T-helper 1 cell (primary cell): ENCODE results near the gene MZB1.

Experiments
- DNase-seq, 5 donors: peaks; one replicate each; pipeline ENCODE4 v3.0.0-alpha.2; 2012 to 2020
- total RNA-seq, 4 donors: gene quantifications; one replicate each; lab custom pipeline; 2026; lab: John Stamatoyannopoulos, UW

The MZB1 gene, protein sequence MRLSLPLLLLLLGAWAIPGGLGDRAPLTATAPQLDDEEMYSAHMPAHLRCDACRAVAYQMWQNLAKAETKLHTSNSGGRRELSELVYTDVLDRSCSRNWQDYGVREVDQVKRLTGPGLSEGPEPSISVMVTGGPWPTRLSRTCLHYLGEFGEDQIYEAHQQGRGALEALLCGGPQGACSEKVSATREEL
- 0.77 to 1.5 (median 0.86) reads per million in 4 donors for total RNA-seq

DNA sequence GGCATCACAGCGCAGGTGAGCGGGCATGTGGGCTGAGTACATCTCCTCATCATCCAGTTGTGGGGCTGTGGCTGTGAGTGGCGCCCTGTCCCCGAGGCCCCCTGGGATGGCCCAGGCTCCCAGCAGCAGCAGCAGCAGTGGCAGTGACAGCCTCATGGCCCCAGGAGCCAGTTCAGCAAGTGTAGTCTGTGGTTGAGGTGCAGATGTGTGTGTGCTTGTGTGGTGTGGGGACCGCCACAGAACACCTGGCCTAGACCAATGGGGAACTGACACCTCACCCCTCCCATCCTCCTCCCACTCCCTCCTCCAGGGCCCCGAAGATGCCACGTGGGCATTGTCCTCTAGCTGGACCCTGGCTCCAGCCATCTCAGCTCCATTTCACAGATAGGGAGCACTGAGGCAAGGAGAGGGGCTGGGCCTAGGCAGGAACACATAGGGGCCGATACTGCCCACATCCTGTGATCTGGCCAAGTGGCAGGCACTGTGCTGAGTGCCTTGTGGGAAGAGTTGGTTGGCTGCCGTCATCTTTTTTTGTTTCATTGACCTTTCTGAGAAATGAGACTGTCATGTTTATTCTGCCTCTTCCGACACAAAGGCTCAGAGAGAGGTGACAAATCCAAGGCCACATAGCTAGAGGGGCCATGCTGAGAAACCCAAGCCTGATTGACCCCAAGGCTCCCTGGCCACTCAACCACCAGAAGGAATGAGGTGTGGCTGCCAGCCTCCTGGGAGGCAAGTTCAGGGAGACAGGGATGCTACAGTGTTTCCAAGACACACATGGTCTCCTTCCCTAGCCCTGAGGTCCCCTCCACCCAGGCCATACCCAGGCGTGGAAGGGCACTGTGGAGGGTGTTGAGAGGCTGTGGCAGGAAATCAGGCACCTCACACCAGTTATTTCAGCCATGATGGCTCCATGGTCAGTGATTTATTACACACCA lies at the start of gene MZB1:
MZB1 (minus strand) TSS at position 213 of the 938 bp plus-strand sequence; CDS start at position 156, 57 bp downstream.
- DNase-seq, result peak in 3 of 5 donors; percentile 22 to 91 (median 44)

DNA sequence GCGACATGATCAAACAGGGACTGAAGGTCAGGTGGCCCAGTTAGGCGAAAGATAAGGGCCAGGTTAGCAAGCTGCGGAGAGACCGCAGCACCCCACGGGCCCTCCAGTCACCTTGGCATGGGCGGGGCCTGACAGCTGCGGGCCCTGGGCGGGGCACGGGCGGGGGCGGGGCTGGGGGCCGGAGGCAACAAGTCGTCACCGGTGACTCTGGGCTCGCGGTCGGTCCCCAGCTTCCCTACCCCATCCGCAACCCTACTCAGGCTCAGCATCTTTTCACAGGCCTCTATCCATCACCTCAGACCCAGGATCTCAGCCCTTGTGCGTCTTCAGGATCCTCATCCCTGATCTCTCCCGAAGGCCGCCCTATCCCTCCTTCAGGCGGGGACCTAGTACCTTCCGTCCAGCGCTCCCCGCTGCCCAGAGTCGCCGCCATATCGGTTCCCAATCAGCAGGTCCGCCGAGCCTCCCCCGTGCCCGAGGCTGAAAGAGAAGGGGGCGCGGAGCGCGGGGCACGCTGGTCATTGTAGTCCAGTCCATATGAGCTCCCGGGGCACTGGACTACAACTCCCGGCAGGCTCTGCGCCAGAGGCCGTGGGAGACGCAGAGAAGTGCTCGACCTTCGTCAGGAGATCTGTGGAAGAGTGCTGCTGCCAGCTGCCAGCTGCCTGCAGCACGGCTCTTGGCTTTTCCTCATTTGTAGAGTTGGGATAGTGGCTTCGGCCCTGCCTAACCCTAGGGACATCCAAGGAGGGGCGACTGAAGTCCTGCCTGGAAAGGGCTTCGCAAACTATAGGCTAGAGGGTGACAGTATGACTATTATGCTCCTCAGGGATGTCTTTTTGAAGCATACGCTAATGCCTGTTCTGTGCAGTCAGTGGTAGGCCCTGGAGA lies 49.5 kb upstream of the MZB1 start, which contains the start of gene DNAJC18:
DNAJC18 (minus strand) TSS at position 513 of the 891 bp plus-strand sequence; CDS start at position 433, 80 bp downstream.
- DNase-seq, result peak; percentile 81 to 91 (median 85)

DNA sequence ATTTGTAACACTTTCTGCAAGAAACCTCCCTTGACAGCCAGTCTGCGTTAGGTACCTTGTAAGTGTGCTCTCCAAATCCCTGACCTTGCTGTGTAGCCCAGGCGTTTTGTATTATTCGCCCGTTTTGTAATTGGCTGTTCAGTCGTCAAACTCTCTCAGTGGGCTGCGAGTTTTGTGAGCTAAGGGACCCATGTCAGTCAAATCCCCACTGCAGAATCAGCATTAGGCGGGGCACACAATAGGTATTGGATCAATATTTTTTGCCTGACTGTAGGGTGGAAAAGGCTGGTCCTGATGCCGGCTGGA lies 48.9 kb upstream of the MZB1 start:
- DNase-seq, result no peak

DNA sequence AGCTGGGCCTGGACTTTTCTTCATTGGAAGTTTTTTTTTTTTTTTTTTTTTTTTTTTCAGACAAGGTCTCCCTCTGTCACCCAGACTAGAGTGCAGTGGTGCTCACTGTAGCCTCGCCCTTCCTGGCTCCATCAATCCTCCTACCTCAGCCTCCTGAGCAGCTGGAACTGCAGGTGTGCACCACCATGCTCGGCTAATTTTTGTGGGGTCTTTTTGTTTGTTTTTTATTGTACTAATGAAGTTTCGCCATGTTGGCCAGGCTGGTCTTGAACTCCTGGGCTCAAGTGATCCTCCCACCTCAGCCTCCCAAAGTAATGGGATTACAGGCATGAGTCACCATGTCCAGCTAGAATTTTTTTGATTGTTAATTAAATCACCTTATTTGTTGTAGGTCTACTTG lies 46.0 kb upstream of the MZB1 start:
- DNase-seq, result no peak

DNA sequence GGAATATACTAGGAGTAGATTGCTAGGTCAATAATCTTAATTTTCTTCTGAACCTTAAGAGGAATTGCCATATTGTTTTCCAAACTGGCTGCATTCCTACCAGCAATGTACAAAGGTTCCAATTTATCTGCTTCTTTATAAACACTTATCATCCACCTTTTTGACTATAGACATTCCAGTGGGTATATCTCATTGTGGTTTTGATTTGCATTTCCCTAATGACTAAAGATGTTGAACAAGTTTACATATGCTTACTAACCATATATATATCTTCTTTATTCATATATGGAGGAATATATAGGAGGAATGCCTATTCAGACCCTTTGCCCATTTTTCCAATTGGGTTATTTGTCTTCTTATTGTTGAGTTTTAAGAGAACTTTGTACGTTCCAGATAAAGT lies 42.0 kb upstream of the MZB1 start:
- DNase-seq, result no peak

DNA sequence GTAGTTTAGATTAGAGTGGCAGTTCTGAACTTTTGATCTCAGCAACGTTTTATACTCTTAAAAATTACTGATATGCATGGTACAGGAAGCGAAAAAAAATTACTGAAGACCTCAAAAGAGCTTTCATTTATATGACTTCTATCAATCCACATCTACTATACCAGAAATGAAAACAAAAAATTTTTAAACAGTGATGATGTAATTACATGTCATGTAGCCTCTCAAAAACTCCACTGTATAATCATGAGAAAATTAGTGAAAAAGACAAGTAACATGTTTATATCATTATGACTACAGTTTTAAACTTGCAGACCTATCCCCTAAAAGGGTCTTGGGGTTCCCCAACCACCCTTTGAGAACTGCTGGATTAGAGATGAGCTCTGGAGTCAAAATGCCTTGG lies 40.3 kb upstream of the MZB1 start:
- DNase-seq, result no peak

DNA sequence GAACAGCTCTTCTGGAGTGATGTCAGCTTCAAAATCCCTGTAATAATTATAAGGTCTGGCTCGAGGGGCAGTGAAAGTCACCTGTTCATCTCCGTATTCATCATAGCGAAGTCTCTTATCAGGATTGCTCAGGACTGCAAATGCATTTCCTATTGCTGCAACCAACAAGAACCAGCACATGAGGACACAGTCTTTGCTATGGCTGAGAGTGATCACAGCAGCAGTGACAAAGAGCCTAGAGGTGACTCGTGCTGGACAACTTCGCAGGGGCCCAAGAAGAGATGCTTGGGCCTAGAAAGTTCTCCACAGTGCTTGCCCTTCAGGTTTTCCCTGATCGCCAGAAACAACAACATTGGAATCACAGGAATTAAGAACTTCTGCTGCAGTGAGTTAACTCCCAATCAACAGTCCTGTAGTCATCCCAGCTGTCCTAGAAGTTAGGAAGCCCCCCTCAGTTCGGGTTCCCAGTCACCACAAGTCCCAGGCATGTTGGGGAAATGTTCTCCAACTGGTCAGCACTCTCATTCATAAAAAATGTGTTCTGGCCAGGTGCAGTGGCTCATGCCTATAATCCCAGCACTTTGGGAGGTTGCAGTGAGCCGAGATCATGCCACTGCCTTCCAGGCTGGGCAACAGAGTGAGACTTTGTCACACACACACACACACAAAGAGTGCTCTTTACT lies 36.6 kb upstream of the MZB1 start:
- DNase-seq, result no peak

DNA sequence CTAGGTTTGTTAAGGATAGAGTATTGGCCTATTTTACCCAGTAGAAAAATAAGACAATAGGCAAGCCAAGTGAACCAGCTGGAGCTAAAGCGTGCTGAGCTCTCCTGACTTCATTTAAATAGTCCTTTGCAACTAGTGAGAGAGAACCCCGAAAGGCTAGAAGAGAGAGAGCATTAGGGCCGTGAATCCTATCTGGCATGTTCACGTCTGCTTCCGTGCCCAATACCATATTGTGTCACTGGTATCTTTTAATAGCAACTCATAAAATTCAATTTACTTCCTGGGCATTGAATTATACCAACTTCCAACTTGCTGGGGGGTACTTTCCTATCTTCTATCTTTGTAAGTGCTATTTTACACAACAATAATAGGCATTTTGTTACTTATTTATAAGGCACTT lies 35.8 kb upstream of the MZB1 start:
- DNase-seq, result no peak

DNA sequence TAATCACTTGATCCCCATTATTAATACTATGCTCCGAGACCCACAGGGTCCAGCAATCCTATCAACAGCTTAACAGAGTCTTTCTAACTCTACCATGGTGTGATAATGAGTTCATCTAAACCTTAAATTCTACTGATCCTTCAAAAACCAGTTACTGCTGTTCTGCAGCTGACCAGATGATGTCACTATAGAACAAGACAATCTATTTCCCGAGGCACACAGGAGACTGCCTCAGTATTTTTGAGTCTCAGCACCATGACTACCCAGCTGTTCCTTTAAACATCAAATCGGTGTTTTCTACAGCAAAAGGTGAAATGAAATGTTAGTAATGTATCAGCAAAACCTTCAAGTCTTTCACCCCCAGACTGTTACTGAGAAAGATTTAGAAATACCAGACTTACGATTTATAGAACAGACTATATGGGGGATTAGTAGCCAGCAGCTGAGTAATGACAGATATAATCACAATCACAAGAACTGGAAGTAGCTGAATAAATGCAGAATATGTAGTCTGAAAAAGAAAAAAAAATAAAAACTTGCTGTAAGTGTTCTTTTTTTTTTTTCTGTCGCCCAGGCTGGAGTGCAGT lies 32.7 kb upstream of the MZB1 start:
- peak in 4 of 5 donors; percentile 23 to 83 (median 47) for DNase-seq

DNA sequence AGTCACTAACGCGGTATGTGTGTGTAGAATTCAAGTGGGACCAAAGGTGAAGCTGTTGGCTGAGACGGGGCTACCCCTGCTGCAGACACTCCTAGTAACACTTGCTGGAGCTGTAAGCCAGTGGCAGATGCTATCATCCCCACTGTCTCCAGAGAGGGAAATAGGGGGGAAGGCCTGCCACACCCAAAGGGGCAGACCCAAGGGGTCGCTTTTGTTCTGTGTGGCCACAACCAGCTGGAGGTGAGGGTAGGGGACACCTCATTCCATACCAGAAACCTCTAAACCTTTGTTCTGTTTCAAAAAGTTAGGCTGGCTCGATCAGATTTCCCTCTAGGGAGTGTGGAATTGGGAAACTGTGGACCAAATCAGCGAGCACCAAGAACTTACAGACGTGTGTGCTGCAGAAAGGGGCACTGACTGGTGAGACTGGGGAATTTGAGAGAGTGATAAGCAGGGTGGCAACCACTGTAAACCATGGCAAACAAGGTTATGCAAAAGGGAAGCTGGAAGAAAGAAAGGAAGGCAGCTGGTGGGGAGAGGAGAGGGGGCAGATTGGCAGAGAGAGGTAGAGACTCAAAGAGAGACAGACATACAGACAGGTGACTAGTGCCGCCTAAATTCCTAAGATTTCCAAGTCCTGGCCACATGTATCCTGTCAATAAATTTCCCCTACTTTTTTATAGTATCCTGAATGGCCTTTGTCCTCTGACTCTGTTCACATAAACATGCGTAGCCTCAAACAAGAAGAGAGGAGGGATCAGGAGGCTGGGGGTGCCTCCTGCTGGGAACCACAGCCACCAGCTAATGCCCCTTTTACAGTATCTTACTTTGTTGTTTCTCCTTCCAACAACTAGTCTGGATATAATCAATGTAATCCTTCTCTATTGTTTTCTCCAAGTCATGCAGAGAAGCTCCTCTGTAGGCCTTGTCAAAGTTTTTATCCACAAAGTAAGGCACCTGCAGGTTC lies 29.8 kb upstream of the MZB1 start:
- DNase-seq, result no peak

DNA sequence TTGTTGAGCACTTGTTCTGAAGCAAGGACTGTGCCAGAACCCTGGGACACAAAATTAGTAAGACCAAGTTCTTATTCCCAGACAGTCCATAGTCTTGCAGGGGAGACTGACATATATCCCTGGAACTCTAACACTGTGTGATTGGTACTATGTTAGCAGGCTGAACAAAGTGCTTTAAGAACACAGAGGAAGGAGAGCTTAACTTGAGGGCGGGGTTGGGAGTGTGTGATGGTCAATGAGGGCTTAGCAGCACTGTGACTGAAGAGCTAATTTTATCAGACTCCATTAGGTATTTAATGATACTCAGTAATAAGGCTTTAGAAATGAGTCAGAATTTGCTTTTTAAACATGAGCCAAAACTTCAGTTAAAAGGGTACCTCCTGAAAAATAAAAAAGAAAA lies 29.1 kb upstream of the MZB1 start:
- DNase-seq, result no peak

DNA sequence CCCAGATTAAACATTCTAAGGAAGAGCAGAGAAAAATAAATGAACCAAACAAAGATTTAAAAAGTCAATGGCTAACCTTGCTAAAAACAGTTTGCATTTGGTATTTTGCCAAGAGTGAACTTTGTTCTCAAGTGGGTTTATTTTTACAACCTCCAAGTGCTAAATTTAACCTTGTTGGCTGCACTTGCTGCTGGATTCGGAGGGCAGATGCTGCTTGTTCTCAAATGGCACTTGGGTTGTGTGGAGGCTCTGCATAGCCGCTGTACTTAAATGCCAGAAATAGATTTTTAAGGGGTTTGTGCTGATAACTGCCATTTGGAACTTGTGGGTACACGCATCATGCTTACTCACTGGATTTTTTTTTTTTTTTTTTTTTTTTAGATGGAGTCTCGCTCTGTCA lies 27.5 kb upstream of the MZB1 start:
- no peak for DNase-seq

DNA sequence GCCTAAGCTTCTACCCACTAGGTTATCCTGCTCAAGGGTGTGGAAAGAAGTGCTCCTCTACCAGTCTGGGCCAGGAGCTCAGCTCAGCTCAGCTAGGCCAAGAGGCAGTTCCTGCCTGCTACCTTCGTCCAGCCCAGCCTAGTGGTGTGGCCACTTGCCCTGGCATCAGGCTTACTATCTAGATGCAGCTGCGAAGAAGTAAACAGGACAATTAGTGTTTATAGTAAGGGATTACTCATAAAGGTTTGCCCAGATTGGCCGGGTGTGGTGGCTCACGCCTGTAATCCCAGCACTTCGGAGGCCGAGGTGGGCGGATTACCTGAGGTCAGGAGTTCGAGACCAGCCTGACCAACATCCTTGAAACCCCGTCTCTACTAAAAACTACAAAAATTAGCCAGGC lies 26.9 kb upstream of the MZB1 start:
- DNase-seq, result no peak

DNA sequence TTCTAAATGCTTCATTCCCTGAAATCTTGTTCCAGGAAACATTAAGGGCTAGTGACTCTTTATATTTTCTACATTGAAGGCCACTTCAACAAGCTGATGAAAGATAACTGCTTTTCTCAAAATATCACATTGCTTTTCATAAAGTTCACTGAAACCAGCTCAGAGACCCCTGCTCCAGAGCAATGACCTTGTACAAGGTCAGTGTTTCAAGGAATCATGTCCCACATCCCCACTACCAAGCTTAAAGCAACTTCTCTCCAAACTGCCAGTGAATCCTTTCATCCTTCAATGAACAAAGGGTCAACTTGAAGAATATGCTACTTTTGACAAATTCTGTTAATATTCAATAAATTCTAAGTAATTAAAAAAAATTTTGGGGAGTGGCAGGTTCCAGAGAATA lies 26.2 kb upstream of the MZB1 start:
- no peak for DNase-seq

DNA sequence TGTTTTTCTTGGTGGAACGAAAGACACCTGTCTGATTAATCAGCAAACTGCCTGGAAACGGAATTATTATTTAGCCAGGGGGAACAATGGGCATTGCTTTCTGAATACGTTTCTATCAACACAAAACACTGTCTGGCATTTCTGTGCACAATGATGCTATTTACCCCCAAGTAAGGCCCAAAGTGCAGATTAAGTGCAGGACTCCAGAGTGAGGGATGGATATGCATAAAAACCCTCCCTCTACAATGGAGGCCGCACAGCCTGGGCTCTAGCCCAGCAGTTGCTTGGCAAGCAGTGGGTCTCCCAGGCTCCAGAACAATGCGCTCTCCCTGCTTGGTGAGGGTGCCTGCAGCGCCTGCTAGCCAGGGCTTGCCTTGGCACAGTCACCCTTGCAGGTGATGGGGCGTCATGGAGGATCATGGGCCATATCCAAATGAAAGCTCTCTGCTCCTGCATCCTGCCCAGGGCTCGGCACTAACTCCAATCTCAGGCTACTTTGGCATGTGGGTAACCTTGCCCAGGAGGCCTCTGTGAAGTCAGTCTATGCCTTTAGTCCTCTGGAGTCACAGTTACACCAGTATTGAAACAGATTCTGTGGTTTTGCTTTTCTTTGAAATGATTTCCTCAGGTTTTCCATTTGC lies 25.6 kb upstream of the MZB1 start:
- peak in 1 of 5 donors; percentile 88 for DNase-seq

DNA sequence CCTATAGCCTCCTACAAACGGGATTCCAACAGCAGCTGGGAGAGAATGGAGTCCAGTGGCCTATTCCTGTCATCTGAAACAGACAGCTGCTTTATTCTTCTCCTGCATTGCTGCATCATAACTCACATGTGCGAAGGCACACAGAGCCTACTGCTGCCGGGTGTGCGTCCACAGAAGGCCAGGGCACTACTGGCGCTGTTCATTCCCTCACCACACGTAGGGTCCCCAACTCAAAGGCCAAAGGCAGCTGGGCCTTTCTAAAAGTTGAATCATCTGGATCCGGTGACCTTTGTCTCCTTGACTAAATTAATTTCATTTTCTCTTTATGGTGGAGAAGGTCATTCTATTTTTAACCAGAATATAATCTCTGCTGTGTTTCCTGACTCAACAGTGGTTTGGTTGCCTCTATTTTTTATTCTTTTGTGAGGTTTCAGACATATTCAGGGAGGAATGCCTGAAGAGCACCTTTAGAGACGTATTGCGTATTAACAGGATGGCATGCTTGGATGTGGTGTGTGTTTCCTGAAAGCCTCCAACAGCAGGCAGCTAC lies 24.9 kb upstream of the MZB1 start:
- no peak for DNase-seq

DNA sequence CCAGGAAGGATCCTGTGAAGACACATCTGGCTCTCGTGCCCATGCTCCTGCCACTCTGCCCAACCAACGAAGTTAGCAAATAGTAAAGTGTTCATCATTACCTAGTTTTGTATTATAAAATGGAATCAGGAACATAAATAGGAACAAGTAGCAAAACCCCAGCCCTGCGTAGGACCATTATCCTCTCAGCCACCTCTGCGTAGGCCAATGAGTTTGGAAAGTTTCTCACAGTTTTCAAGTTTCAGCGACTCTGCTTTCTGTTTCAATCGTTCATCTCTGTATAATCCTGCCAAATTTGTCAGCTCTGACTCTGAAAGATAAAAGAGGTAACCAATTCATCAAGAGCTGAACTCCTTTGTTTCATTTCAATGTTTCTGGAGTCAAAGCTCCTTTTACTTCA lies 24.2 kb upstream of the MZB1 start:
- peak in 1 of 5 donors; percentile 60 for DNase-seq

DNA sequence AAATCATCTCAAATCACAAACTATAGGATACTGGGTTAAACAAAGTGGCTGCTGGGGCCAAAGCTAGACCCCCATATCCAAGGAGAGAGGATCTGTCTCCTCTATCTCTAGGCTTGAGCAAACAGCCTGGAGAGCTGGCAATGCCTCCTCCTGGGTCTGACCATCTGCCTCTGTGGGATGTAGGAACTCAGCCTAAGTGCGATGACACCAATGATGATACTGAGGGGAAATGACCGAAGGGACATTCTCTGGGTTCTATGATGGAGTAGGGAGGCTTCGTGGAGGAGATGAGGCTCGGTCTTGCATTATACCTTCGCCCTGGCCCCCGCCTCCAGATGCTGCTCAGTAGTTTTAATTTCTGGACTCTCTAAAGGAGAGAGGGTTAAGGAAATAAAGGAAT lies 23.4 kb upstream of the MZB1 start:
- no peak for DNase-seq

DNA sequence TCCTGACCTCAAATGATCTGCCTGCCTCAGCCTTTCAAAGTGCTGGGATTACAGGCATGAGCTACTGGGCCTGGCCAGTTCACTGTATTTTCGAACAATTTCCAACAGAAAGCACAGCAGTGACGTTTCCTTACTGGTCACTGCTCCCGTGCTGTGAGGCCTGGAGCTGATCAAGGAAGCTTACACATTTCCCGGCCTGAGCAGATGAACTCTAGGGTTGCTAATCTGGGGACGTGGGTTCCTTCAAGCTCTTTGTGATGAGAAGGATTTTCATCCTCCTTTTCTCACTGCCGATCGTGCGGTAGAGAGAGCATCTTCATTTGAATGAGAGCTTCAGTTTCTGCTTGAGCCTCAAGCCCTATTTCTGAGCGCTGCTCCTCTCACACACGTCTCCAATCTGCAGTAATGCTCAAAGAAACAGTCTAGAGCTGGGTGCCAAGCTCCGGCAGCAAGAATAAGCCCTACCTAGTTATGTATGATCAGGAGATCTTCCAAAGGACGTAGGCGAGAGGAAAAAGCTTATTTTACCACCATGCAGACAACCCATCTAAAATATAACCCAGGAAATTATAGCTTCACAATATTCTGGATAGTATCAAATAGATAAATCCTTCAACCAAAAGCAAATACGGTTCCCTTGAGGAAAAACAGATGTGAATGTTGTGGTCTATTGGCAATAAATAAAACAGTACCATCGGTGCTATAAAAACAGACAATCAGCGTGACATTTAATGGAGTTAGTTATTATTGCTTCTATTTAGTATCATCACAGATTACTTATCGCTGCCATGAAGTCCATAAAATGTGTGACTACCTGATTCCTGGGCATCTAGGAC lies 21.5 kb upstream of the MZB1 start:
- no peak for DNase-seq
